PC-9 (cell line): ENCODE data around the gene SPATA4. TPM values are rescaled to one million over a fixed set of nuclear protein-coding genes. Genes with fewer than 3 reads are reported as not detected.

Experiments
- BruUV-seq: library from RNA; stranded (reverse); fragments of 400-500 nt; replicated peaks from 2 replicates; lab custom pipeline; 2021; lab: Mats Ljungman, UMichigan
- CTCF ChIA-PET: fragments of 300-600 bp; sonication (Branson Sonifier 250); formaldehyde crosslinking; loops from one replicate; lab custom pipeline; 2022; ENCODE audit warnings: antibody characterized with exemption; lab: Charles Lee
- POLR2A ChIA-PET: fragments of 300-600 bp; sonication (Branson Sonifier 250); formaldehyde crosslinking; loops from one replicate; lab custom pipeline; 2022; ENCODE audit warnings: antibody characterized with exemption; ENCODE audit not compliant: unreplicated experiment; lab: Charles Lee
- DNase-seq, 2 experiments: peaks; one replicate each; pipeline versions ENCODE4 v3.0.0 to v3.0.0-alpha.2; 2015 to 2022; ENCODE audit warnings: mixed read lengths in 1 of 2
- H2AFZ ChIP-seq: fragments of 200-600 bp; sonication (generic); 2 replicates; pipeline ENCODE4 v1.8.1; 2017; ENCODE audit warnings: antibody characterized with exemption
- H3F3A ChIP-seq: fragments of 200-600 bp; sonication (generic); 2 replicates; pipeline ENCODE4 v1.8.1; 2017; ENCODE audit warnings: antibody characterized with exemption, mild to moderate bottlenecking, low read depth; ENCODE audit not compliant: insufficient read depth
- H3K27ac ChIP-seq: fragments of 200-600 bp; sonication (generic); 2 replicates; pipeline ENCODE4 v1.6.1; 2016; ENCODE audit warnings: mixed run types
- H3K27me3 ChIP-seq: fragments of 200-600 bp; sonication (generic); 2 replicates; pipeline ENCODE4 v1.6.1; 2016; ENCODE audit warnings: low read depth, mixed run types; ENCODE audit not compliant: insufficient read depth
- H3K36me3 ChIP-seq: fragments of 200-600 bp; sonication (generic); 2 replicates; pipeline ENCODE4 v1.6.1; 2016; ENCODE audit warnings: low read depth, mixed run types
- H3K4me1 ChIP-seq: fragments of 200-600 bp; sonication (generic); replicated peaks from 2 replicates; pipeline ENCODE4 v1.6.1; 2016; ENCODE audit warnings: mixed run types; ENCODE audit not compliant: insufficient read depth
- H3K4me2 ChIP-seq: fragments of 200-600 bp; sonication (generic); 2 replicates; pipeline ENCODE4 v1.6.1; 2017; ENCODE audit warnings: mixed run types
- H3K4me3 ChIP-seq: fragments of 200-600 bp; sonication (generic); 2 replicates; pipeline ENCODE4 v1.6.1; 2016; ENCODE audit warnings: mixed run types
- H3K79me2 ChIP-seq: fragments of 200-600 bp; sonication (generic); 2 replicates; pipeline ENCODE4 v1.6.1; 2017; ENCODE audit warnings: low read depth, mixed run types
- H3K9me2 ChIP-seq: fragments of 200-600 bp; sonication (generic); 2 replicates; pipeline ENCODE4 v1.8.1; 2017; ENCODE audit warnings: mild to moderate bottlenecking; ENCODE audit not compliant: insufficient read depth
- H3K9me3 ChIP-seq: fragments of 200-600 bp; sonication (generic); 2 replicates; pipeline ENCODE4 v1.8.1; 2016; ENCODE audit warnings: low read depth; ENCODE audit not compliant: insufficient read depth
- H4K20me1 ChIP-seq: fragments of 200-600 bp; sonication (generic); 2 replicates; pipeline ENCODE4 v1.8.1; 2017; ENCODE audit not compliant: insufficient read depth
- CTCF ChIP-seq: fragments of 200-600 bp; sonication (generic); conservative IDR thresholded peaks from 2 replicates; pipeline ENCODE4 v1.6.1; 2017; ENCODE audit warnings: mixed run types, antibody characterized with exemption, mild to moderate bottlenecking, moderate library complexity
- EZH2 ChIP-seq: fragments of 200-600 bp; sonication (generic); IDR thresholded peaks from 2 replicates; pipeline ENCODE4 v1.8.0; 2017; ENCODE audit warnings: antibody characterized with exemption, low read depth
- intact Hi-C: fragments of 100-400 bp; cut with micrococcal nuclease; formaldehyde crosslinking; loops from one replicate; pipeline ENCODE4 v1.10.0; 2022; ENCODE audit not compliant: unreplicated experiment
- total RNA-seq: library from RNA; stranded (reverse); gene quantifications from 2 replicates; pipeline ENCODE4 v1.2.3, GENCODE V29; 2021

The SPATA4 gene
- total RNA-seq, 1 experiment from 2014 or later = 1.1 TPM

GRCh38 chr4:176188654-176189053, 6.7 kb downstream of the SPATA4 start:
- H3K9me2 ChIP-seq = no peaks in the 10 kb centered on the region
- H3K36me3 ChIP-seq = no peaks in the 10 kb centered on the region
- ChIA-PET POLR2A (no interaction called here), CTCF (no interaction called here)
- no TSS peak for BruUV-seq
- no peak overlapping the region for H3K4me2 ChIP-seq
- no peak overlapping the region for H2AFZ ChIP-seq
- no peaks in the 10 kb centered on the region for H3K79me2 ChIP-seq
- no peaks in the 10 kb centered on the region for H3K9me3 ChIP-seq
- intact Hi-C loops = no loop called here
- H3K27ac ChIP-seq = no peak overlapping the region
- no peaks in the 10 kb centered on the region for H3F3A ChIP-seq
- DNase-seq = no peak
- TF ChIP-seq CTCF = no peak
- no peak for TF ChIP-seq EZH2
- no peak overlapping the region for H3K4me3 ChIP-seq
- H3K27me3 ChIP-seq = no peaks in the 10 kb centered on the region
- no peaks in the 10 kb centered on the region for H4K20me1 ChIP-seq
- H3K4me1 ChIP-seq = no peaks in the 10 kb centered on the region

GRCh38 chr4:176187624-176188023, 7.8 kb downstream of the SPATA4 start:
- no TSS peak for BruUV-seq
- Histone ChIP-seq H3K4me2 (no peak overlapping the region), H3K9me2 (no peaks in the 10 kb centered on the region), H3K9me3 (no peaks in the 10 kb centered on the region), H3K27ac (no peak overlapping the region), H2AFZ (no peak overlapping the region), H3K4me3 (no peak overlapping the region), H4K20me1 (no peaks in the 10 kb centered on the region), H3K27me3 (no peaks in the 10 kb centered on the region), H3K36me3 (no peaks in the 10 kb centered on the region), H3K79me2 (no peaks in the 10 kb centered on the region), H3K4me1 (no peaks in the 10 kb centered on the region), H3F3A (no peaks in the 10 kb centered on the region)
- intact Hi-C loops = no loop called here
- no peak for TF ChIP-seq CTCF
- no peak for TF ChIP-seq EZH2
- ChIA-PET CTCF (no interaction called here), POLR2A (no interaction called here)
- no peak for DNase-seq

- ChIA-PET POLR2A (no interaction called here), CTCF (no interaction called here)
- Histone ChIP-seq H3K4me3 (no peak overlapping the region), H4K20me1 (no peaks in the 10 kb centered on the region), H3K4me1 (no peaks in the 10 kb centered on the region), H2AFZ (no peak overlapping the region), H3K79me2 (no peaks in the 10 kb centered on the region), H3K27ac (no peak overlapping the region), H3K9me3 (no peaks in the 10 kb centered on the region), H3K36me3 (no peaks in the 10 kb centered on the region), H3F3A (no peaks in the 10 kb centered on the region), H3K4me2 (no peak overlapping the region), H3K9me2 (no peaks in the 10 kb centered on the region), H3K27me3 (no peaks in the 10 kb centered on the region)
- no TSS peak for BruUV-seq
- TF ChIP-seq EZH2 (no peak), CTCF (no peak)
- intact Hi-C loops = no loop called here
- no peak for DNase-seq
These were observed 8.6 kb downstream of the SPATA4 start for GRCh38 chr4:176186671-176187395.
